GM12872 (cell line): ENCODE measurements around the gene SFR1.

ENCODE experiments used
- CTCF ChIP-seq: IDR thresholded peaks from 3 replicates; pipeline ENCODE4 v1.5.1; 2011; ENCODE audit warnings: low read depth, mild to moderate bottlenecking, low read length, moderate library complexity; ENCODE audit not compliant: insufficient read depth

Gene SFR1

GRCh38 chr10:104170610-104171254 is 48.8 kb downstream of the SFR1 start:
- no peak for TF ChIP-seq CTCF
